ENCODE data around the gene TNS2. TPM values are rescaled to one million over a fixed set of nuclear protein-coding genes. Genes with fewer than 3 reads are reported as not detected.

The TNS2 gene
- total and polyA plus RNA-seq, 2 of the 13 experiments (the other 11 are each of a cell fraction or from before 2014, with no cell fraction given) = 8.9 to 20.4 TPM

GRCh38 chr12:53079226-53080117 is 29.6 kb downstream of the TNS2 start, which contains the start of gene SPRYD3 (continued):
- no peak for TF ChIP-seq GPBP1L1 (CRISPR knock-in tag; IDR thresholded peaks at IDR 0.05)
- TF ChIP-seq CBX5 (CRISPR knock-in tag; IDR thresholded peaks at IDR 0.05; ENCODE audit: borderline replicate concordance) = no peak
- no peak for TF ChIP-seq SMARCC2 (IDR thresholded peaks at IDR 0.05)
- TF ChIP-seq NFRKB (IDR thresholded peaks at IDR 0.05) = no peak
- no peak for TF ChIP-seq ZNF652 (CRISPR knock-in tag; IDR thresholded peaks at IDR 0.05; ENCODE audit: borderline replicate concordance, low read depth)
- TF ChIP-seq U2AF2 (IDR thresholded peaks at IDR 0.05; ENCODE audit: low read depth, low read length) = no peak
- no peak for TF ChIP-seq AHDC1 (CRISPR knock-in tag; IDR thresholded peaks at IDR 0.05; ENCODE audit: borderline replicate concordance)
- no peak for TF ChIP-seq RAD51 (IDR thresholded peaks at IDR 0.05; ENCODE audit: borderline replicate concordance)
- no peak for TF ChIP-seq ZBTB34 (CRISPR knock-in tag; IDR thresholded peaks at IDR 0.05)
- TF ChIP-seq MLLT10 (CRISPR knock-in tag; IDR thresholded peaks at IDR 0.05) = no peak
- TF ChIP-seq NFE2 (CRISPR knock-in tag; IDR thresholded peaks at IDR 0.05) = no peak
- TF ChIP-seq KLF15 (CRISPR knock-in tag; IDR thresholded peaks at IDR 0.05; ENCODE audit: borderline replicate concordance) = no peak; the same call in 1 of the 2 replicates
- no peak for TF ChIP-seq CBX2 (IDR thresholded peaks at IDR 0.05; ENCODE audit: low read depth, low read length)
- TF ChIP-seq CBX2 (CRISPR knock-in tag; IDR thresholded peaks at IDR 0.05; ENCODE audit: low read depth) = no peak
- peak; percentile 51; the same call in 1 of the 2 replicates for TF ChIP-seq TBX3 (IDR thresholded peaks at IDR 0.05; ENCODE audit: borderline replicate concordance)
- no peak for TF ChIP-seq SRSF4 (IDR thresholded peaks at IDR 0.05; ENCODE audit: low read depth, low read length, poor library complexity, severe bottlenecking)
- TF ChIP-seq ARNT2 (CRISPR knock-in tag; IDR thresholded peaks at IDR 0.05; ENCODE audit: low read depth) = peak; percentile 79
- TF ChIP-seq ZEB1 (IDR thresholded peaks at IDR 0.05; ENCODE audit: insufficient replicate concordance, low read depth) = no peak
- no peak for TF ChIP-seq HOMEZ (CRISPR knock-in tag; IDR thresholded peaks at IDR 0.05; ENCODE audit: low read depth)
- TF ChIP-seq PPARG (CRISPR knock-in tag; conservative IDR thresholded peaks at IDR 0.05) = no peak

Data from HepG2 (cell line).